H1 (cell line): ENCODE data around the gene GALNT1. TPM values are rescaled to one million over a fixed set of nuclear protein-coding genes. Genes with fewer than 3 reads are reported as not detected.

ENCODE experiments used
- CTBP2 ChIP-seq: IDR thresholded peaks from 2 replicates; pipeline ENCODE4 v1.7.0; 2011; ENCODE audit warnings: borderline replicate concordance, mild to moderate bottlenecking, moderate library complexity, mixed read lengths, low read length; ENCODE audit not compliant: insufficient read depth, insufficient read length
- FOSL1 ChIP-seq: IDR thresholded peaks from 2 replicates; pipeline ENCODE4 v1.6.1; 2011; ENCODE audit warnings: mild to moderate bottlenecking, low read depth, low read length, moderate library complexity; ENCODE audit not compliant: insufficient read depth
- HDAC2 ChIP-seq, 2 experiments: fragments of 300-600 bp in 1 of 2; sonication (generic) in 1 of 2; IDR thresholded peaks; 2 replicates each; pipeline ENCODE4 v1.6.1; 2011 to 2012; ENCODE audit warnings: low read depth in 2 of 2, low read length in 2 of 2, mild to moderate bottlenecking in 2 of 2, moderate library complexity in 2 of 2, borderline replicate concordance in 1 of 2, inconsistent platforms in 1 of 2
- KDM4A ChIP-seq: IDR thresholded peaks from one replicate; pipeline ENCODE4 v1.7.1; 2012; ENCODE audit warnings: low read depth, mild to moderate bottlenecking, moderate library complexity, low read length, inconsistent platforms; ENCODE audit not compliant: severe bottlenecking
- SP2 ChIP-seq: IDR thresholded peaks from 2 replicates; pipeline ENCODE4 v1.6.1; 2012; ENCODE audit warnings: mild to moderate bottlenecking, low read length, inconsistent platforms
- polyA plus RNA-seq, 7 experiments: library from polyadenylated mRNA; depleted of rRNA in 3 of 7; stranded (reverse) in 5 of 7; unstranded in 2 of 7; fragments of >200 nt in 5 of 7; fragments of 200-250 nt in 2 of 7; gene quantifications; 1 replicate in 5 of 7; 2 replicates in 1 of 7; 4 replicates in 1 of 7; pipeline versions ENCODE4 v1.2.1 to v1.2.3, GENCODE V29; 2011 to 2013; ENCODE audit warnings: missing spikeins in 2 of 7, mixed read lengths in 2 of 7
- total RNA-seq: library from RNA; stranded (reverse); fragmentation: NEBNext Ultra II Directional; extraction: Animal tissue kit (Norgen Biotek cat#: 25700); gene quantifications from 2 replicates; pipeline ENCODE4 v1.2.1, GENCODE V29; 2021
- TF ChIP-seq, protein P1 (sequence below): fragments of 300-600 bp; sonication (generic); IDR thresholded peaks from 2 replicates; pipeline ENCODE4 v1.7.1; 2012; ENCODE audit warnings: low read length, moderate library complexity, mild to moderate bottlenecking, inconsistent platforms; ENCODE audit not compliant: insufficient replicate concordance

GALNT1 gene
- total and polyA plus RNA-seq, 2 of the 8 experiments (the other 6 are each of a cell fraction or from before 2014, with no cell fraction given), result 22.4 to 101 TPM

DNA sequence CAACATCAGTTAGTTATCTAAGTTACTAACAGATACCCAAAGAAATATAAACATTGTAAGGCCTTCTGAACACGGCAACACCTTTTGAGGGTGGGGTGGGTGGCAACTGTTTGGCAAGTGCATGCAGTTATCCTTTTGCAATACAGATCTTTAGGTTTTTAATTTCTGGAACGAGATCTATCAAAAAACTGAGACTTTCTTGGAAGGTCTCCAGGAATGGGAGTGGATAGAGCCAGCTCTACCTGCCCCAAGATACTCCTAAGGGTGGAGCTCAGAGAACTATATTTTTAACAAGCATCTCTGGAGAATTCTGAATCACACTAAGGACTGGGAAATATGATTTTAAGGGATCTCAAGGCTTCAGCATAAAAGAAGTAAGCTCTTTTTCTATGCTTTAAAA lies 11.4 kb upstream of the GALNT1 start (continued):
- TF ChIP-seq, protein P1, sequence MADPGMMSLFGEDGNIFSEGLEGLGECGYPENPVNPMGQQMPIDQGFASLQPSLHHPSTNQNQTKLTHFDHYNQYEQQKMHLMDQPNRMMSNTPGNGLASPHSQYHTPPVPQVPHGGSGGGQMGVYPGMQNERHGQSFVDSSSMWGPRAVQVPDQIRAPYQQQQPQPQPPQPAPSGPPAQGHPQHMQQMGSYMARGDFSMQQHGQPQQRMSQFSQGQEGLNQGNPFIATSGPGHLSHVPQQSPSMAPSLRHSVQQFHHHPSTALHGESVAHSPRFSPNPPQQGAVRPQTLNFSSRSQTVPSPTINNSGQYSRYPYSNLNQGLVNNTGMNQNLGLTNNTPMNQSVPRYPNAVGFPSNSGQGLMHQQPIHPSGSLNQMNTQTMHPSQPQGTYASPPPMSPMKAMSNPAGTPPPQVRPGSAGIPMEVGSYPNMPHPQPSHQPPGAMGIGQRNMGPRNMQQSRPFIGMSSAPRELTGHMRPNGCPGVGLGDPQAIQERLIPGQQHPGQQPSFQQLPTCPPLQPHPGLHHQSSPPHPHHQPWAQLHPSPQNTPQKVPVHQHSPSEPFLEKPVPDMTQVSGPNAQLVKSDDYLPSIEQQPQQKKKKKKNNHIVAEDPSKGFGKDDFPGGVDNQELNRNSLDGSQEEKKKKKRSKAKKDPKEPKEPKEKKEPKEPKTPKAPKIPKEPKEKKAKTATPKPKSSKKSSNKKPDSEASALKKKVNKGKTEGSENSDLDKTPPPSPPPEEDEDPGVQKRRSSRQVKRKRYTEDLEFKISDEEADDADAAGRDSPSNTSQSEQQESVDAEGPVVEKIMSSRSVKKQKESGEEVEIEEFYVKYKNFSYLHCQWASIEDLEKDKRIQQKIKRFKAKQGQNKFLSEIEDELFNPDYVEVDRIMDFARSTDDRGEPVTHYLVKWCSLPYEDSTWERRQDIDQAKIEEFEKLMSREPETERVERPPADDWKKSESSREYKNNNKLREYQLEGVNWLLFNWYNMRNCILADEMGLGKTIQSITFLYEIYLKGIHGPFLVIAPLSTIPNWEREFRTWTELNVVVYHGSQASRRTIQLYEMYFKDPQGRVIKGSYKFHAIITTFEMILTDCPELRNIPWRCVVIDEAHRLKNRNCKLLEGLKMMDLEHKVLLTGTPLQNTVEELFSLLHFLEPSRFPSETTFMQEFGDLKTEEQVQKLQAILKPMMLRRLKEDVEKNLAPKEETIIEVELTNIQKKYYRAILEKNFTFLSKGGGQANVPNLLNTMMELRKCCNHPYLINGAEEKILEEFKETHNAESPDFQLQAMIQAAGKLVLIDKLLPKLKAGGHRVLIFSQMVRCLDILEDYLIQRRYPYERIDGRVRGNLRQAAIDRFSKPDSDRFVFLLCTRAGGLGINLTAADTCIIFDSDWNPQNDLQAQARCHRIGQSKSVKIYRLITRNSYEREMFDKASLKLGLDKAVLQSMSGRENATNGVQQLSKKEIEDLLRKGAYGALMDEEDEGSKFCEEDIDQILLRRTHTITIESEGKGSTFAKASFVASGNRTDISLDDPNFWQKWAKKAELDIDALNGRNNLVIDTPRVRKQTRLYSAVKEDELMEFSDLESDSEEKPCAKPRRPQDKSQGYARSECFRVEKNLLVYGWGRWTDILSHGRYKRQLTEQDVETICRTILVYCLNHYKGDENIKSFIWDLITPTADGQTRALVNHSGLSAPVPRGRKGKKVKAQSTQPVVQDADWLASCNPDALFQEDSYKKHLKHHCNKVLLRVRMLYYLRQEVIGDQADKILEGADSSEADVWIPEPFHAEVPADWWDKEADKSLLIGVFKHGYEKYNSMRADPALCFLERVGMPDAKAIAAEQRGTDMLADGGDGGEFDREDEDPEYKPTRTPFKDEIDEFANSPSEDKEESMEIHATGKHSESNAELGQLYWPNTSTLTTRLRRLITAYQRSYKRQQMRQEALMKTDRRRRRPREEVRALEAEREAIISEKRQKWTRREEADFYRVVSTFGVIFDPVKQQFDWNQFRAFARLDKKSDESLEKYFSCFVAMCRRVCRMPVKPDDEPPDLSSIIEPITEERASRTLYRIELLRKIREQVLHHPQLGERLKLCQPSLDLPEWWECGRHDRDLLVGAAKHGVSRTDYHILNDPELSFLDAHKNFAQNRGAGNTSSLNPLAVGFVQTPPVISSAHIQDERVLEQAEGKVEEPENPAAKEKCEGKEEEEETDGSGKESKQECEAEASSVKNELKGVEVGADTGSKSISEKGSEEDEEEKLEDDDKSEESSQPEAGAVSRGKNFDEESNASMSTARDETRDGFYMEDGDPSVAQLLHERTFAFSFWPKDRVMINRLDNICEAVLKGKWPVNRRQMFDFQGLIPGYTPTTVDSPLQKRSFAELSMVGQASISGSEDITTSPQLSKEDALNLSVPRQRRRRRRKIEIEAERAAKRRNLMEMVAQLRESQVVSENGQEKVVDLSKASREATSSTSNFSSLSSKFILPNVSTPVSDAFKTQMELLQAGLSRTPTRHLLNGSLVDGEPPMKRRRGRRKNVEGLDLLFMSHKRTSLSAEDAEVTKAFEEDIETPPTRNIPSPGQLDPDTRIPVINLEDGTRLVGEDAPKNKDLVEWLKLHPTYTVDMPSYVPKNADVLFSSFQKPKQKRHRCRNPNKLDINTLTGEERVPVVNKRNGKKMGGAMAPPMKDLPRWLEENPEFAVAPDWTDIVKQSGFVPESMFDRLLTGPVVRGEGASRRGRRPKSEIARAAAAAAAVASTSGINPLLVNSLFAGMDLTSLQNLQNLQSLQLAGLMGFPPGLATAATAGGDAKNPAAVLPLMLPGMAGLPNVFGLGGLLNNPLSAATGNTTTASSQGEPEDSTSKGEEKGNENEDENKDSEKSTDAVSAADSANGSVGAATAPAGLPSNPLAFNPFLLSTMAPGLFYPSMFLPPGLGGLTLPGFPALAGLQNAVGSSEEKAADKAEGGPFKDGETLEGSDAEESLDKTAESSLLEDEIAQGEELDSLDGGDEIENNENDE, result no peak
- no peak for TF ChIP-seq SP2
- TF ChIP-seq KDM4A, result no peak
- no peak for TF ChIP-seq CTBP2
- no peak for TF ChIP-seq FOSL1
- TF ChIP-seq HDAC2 (IDR thresholded peaks at IDR 0.05; ENCODE audit: borderline replicate concordance in 1 of 2, low read depth in 2 of 2, low read length in 2 of 2), result no peak
